NT2/D1 (cell line): ENCODE data around the gene MCEMP1.

Experiments used
- SUZ12 ChIP-seq: IDR thresholded peaks from 2 replicates; pipeline ENCODE4 v1.6.1; 2011; ENCODE audit not compliant: insufficient read length, insufficient read depth; ENCODE audit errors: extremely low read depth
- YY1 ChIP-seq: IDR thresholded peaks from 2 replicates; pipeline ENCODE4 v1.6.1; 2011; ENCODE audit not compliant: insufficient read length, insufficient read depth
- ZNF274 ChIP-seq: IDR thresholded peaks from 2 replicates; pipeline ENCODE4 v1.6.1; 2011; ENCODE audit warnings: mild to moderate bottlenecking, low read depth, low read length

DNA sequence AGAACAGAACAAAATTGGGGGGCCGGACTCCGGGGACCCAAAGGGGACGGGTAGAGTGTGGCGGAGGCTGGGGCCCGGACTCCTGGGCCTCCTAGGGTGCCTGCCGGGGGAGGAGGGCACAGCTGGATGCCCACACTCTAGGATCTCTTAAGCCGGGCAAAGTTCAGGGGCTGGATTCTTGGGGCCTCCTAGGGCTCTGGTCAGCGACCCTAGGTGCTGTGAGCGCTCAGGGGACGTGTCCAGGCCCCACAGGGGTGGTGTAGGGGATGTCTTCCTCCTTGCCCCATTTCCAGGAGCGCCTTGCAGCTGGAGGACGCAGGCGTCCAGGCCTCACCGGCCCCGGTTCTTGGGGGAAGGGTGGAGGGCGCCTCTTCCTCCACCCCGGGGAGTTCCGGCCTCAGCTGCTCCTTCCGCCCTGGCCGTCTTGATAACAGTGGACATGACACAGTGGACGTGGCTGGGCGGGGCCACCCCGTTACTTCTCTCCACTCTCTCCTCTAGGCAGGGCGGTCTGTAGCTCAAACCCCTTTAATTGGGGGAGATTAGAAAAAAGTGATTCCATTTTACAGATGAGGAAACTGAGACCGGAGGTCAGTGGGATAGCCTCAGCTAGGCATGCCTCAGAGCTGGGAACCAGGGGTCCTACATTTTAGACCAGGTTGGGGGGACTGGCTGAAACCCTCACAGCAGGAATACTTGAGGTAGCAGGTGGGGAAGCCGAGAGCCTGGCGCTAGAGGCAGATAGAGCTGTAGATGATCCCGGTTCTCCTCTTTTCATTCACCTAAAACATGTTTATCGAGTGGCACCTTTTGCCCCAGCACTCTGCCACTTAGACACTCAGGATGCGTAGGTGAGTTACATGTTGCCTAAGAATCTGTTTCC is 39.3 kb upstream of the MCEMP1 start:
- TF ChIP-seq ZNF274 (no peak), YY1 (no peak), SUZ12 (no peak)
